G401.6 (cell line): ENCODE results near the gene KRT26.
"Not testable (repeated sequence)": the region's sequence is repeated elsewhere in the genome, so short reads cannot be mapped to it uniquely, and the experiment has no call there.

Experiments used
- FAIRE-seq: peaks from 2 replicates; lab custom pipeline; 2012; peaks lifted over from hg19 to GRCh38; lab: Jason Lieb, UNC

Gene KRT26

DNA sequence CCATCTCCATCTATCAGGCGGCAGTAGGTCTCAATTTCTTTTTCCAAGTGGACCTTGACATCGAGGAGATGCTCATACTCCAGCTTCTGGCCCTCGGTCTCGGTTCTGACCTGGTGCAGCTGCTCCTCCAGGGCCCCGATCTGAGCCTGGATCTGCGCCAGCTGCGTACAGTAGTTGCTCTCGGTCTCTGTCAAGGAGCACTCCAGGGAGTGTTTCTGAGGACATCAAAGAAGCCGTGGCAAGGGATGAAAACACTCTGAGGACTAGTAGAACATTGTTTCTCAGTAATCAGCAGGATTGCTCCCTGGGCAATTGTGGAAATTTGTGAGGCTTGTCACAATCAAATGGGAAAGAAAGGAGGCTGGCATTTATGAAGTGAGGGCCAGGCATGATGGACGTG is 21.8 kb upstream of the KRT26 start:
- FAIRE-seq, result no peak

DNA sequence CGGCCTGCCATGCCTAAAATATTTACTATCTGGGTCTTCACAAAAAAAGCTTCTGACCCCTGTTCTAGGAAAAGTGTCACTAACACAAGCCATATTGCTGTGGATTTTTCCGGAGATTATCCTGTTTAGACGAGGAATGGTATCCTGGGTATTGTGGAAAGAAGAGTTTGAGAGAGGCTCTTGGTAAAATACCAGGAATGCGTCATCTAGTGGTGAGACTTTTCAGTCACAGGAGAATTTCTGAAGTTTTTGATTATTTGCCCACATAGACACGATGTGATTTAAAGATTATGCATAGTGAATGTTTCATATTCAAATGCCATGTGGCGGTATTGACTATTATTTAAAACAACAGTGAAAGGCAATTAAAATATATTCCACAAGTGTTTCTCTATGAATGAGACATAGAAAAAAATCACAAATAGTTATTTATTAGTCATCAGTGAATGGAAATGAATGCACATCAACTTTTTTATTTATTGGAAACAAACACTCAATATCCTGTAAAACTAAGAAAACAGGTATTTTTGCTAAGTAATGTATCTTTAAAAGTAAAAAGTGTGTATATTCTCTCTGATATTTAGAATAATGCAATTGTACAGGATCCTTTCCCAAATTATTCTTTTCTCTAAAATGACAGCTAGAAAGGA is 19.9 kb upstream of the KRT26 start:
- no peak for FAIRE-seq

DNA sequence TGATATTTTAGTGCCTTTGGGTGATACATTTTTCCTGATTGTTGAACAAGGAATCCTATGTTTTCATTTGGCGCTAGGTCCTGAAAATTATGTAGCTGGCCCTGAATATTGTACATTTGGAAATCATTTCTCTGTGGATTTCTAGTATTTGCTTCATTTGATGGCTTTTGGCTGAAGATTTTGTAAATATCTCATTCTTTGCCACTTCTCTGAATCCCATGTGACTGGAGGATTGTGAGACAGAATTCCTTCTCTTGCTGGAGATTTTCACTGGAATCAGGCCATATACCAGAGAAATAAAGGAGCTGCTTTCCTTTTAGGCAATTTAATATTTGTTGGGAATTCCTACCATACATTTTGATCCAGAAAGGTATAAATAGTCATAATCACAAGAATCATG is 19.1 kb upstream of the KRT26 start:
- no peak for FAIRE-seq

DNA sequence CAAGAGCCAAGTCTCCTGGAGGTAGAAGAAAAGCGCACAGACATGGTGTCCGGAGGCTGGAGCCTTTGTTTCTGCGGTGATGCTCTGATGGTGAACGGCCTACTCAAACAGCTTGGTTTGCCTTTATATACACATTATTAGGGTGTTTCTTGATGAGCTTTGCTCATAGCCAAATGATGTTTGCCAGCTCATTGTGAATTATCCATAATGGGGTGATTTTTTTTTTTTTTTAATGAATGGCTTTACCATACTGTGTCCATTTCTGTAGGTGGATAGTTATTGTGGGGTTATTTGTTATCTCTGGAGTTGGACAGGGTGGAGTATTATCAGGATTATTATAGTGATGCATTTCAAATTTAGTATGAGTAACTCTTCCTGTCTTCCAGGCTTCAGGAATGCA is 10.4 kb upstream of the KRT26 start, which contains the start of gene KRT27:
TSS of gene KRT27 (minus strand) at position 101 of the 400 bp plus-strand sequence. CDS start at position 44, 57 bp downstream.
- no peak for FAIRE-seq

DNA sequence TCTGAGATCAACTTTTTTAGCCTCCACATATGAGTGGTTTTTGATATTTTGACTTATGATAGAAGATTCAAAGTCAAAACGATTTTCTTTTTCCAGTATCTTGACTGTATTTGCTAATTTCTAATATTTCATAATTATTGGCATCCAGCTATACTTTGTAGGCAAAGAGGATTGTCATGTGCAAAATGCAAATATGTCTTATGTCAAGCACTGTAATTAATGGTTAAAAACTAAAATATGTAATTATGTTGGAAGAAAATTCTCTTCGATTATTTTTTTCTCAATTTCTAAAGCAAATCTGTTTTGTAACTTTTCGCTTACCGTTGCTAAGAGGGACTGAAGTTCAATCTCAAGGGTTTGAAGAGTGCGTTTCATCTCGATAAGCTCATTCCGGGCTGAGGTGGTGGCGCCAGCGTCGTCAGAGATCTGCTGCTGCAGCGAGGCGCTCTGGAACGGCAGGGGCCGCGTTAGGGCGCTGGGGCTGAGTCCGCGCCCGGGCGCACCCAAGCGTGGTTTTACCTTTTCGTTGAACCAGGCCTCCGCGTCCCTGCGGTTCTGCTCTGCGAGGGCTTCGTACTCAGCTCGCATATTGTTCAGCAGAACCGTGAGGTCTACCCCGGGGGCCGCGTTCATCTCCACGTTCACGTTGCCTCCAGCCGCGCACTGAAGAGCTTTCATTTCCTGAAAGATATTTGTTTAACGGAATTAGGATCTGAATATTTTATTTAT is 7.3 kb upstream of the KRT26 start:
- no peak for FAIRE-seq

DNA sequence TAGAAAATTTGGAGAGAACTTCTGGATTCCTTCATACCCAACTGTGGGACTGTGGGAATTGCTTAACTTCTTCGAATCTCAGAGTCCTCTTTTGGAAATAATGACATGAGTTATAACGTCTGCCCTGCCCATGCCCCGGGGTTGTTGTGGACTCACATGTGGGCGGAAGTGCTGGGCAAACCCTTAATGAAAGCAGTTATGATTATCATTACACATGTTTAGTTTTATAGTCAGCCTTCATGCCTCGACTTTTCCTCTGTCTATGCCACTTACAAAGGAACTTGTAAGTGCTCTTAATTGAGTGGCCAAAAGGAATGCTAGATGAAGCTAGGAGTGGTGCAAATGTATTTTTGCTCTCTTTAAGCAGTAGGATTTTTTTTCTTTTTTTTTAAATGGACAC is 6.5 kb upstream of the KRT26 start:
- no peak for FAIRE-seq

DNA sequence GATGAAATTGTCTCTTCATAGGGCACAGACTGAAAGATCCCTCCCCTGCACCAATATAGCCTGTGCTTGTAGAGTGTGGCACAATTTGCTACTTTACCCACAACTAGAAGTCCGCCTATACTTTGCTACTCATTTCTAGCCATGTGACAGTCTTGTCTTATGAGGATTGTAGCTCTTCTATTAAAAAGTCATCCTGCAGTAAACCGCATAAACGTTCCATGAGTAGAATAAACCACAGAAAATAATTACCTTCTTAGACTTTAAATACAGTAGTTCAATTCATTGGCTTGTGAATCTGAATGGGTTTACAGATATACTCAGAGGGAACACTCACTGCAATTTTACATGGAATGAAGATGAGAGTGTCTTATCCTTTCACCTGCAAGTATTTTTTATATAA is 6.0 kb upstream of the KRT26 start:
- FAIRE-seq, result no peak

DNA sequence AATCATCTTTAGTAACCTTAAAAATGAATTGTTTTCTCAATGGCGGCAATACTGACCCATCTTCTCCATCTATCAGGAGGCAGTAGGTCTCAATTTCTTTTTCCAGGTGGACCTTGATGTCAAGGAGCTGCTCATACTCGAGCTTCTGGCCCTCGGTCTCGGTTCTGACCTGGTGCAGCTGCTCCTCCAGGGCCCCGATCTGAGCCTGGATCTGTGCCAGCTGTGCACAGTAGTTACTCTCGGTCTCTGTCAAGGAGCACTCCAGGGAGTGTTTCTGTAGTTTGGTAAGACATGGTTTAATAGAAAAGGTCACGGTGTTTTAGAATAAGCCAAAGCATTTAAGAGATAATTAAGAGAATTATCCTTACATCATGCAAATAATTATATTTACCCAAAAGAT is 5.5 kb upstream of the KRT26 start:
- no peak for FAIRE-seq

DNA sequence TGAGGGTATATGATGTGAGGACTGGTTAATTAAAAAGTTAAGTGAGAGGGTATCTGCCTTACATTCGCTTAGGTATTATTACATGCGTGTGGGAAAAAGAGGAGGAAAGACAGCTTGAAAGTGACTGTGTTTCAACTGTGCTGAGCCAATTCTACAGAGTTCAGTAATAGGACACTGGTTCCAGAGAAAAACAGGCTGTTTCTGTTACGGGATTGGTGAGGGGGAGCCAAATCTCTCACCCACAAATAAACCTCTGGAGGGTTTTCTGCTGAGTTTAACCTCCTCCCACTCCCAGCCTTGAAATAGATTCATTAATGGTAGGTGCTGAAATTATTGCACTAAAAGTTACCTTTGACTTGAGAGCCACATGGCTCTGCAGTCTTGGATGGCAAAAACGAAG is 3.9 kb upstream of the KRT26 start:
- no peak for FAIRE-seq

DNA sequence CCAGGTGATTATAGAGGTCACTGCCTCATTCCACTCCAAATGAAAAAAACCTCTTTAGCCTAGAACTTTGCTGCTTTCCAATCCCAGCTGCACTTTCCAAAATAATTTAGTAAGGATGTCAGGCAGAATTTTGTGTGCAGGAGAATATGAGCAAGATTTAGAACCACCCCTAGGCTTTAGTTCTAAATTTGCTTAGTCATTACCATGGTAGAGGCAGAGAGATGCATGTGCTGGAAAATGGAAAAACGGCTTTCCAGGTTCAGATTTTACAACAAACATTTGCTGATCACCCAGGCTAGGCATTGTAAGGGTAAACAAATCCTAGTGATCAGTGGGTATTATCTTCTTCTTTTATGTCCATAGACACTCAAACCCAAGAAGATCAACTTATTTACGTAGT is 6.3 kb downstream of the KRT26 start:
- no peak for FAIRE-seq

DNA sequence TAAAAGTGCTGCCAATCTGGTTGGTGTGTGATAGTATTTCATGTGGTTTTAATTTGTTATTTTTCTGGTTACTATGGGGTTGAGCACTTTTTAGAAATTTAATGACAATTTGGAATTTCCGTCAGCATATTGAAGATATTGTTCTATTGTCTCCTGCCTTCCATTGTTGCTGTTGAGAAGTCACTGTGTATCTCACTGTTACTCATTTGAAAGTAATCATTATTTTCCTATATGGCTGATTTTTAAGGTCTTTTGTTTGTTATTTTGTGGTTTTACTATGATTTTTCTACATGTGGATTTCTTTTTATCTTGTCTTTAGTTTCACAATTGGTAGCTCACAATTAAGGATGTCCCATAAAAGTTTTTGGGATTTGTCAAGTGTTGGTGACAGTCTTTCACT is 8.2 kb downstream of the KRT26 start:
- no peak for FAIRE-seq

DNA sequence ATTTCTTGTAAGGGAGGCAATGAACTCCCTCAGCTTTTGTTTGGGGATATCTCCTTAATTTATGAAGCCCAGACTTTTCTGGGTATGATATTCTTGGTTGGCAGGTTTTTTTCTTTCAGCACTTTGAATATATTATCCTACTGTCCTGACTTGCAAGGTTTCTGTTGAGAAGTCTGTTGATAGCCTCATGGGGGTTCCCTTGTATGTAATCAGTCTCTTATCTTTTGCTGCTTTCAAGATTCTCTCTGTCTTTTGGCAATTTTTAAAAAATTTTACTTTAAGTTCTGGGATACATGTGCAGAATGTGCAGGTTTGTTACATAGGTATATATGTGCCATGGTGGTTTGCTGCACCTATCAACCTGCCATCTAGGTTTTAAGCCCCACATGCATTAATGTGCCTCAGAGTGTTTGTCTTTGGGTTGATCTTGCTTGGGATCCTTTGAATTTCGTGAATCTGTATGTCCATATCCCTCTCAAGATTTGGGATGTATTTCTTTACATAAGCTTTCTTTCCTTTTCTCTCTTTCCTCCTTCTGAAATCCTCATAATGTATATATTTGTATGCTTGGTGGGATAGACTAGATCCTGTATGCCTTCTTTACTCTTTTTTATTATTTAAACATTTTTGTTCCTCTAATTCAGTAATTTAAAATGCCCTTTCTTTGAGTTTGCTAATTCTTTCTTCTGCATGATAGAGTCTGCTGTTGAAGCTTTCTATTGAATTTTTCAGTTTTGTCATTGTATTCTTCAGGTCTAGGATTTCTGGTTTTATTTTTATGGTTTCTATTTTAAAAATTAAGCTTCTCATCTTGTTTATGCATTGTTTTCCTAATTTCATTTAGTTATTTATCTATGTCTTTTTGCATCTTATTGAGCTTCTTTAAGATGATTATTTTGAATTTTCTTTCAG is 11.6 kb downstream of the KRT26 start:
- FAIRE-seq, result no peak

DNA sequence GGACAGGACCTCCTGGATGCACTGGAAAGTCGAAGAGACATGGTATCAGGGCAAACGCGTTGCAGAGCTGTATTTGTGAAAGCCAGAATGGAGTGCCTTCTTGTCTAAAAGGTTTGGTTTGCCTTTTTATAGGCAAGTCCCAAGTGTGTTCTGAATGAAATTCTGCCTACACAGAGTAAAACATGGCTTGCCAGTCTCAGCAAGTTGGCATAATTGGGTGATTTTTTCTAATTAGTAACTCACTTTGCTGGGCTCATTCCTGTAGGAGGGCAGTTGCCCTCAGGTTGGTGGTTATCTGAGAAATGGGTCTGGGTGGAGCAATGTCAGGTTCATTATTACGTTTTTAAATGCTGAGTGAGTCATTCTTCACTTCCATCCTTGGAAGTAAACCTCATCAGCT is 16.8 kb downstream of the KRT26 start, which contains the start of gene KRT25:
TSS of gene KRT25 (minus strand) at position 101 of the 400 bp plus-strand sequence. CDS start at position 41, 60 bp downstream.
- no peak for FAIRE-seq

DNA sequence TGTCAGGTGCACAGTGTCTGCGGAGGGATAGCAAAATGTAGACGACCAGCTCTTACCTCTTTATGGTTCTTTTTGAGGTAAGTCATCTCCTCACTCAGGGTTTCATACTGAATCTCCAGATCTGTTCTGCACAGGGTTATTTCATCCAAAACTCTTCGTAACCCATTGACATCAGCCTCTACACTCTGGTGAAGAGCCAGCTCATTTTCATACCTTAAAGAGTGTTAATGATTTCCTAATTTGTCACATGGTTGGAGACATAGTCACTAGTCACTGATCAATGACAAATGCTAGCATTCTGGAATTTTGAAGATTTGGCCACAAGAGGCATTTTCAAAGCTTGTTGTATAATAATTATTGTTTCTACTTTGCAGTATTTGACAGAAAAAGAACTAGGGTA is 18.2 kb downstream of the KRT26 start:
- no peak for FAIRE-seq

DNA sequence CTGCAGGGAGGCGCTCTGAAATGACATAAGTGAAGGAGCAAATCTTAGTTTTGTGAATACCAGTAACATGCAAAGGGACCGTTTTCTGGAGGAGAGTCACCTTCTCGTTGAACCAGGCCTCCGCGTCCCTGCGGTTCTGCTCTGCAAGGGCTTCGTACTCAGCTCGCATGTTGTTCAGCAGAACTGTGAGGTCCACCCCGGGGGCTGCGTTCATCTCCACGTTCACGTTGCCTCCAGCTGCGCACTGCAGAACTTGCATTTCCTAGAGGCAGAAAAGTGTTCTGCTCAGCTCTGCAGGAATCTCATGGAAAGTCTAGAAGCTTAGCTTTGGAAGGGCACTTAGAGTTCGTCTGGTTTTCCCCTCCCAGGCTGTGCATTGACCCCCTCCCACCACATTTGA is 20.9 kb downstream of the KRT26 start:
- no peak for FAIRE-seq

DNA sequence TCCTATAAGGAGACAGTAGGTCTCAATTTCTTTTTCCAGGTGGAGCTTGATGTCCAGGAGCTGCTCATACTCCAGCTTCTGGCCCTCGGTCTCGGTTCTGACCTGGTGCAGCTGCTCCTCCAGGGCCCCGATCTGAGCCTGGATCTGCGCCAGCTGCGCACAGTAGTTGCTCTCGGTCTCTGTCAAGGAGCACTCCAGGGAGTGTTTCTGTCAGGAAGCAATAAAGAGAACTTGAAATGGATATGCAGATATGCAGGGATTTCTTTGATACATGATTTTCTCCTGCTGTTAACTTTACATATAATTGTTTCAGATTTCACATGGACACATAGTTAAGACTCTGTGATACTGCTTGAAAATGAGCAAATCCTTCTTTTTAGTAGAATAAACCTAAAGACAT is 21.6 kb downstream of the KRT26 start:
- no peak for FAIRE-seq

DNA sequence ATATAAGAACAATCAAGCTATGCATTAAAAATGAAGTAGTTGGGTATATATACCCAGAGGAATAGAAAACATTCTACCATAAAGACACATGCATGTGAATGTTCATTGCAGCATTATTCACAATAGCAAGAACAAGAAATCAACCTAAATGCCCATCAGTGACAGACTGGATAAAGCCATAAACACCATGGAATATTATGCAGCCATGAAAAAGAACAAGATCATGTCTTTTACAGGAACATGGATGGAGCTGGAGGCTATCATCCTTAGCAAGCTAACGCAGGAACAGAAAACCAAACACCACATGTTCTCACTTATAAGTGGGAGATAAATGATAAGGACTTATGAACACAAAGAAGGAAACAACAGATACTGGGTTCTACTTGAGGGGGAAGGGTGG is 23.3 kb downstream of the KRT26 start:
- FAIRE-seq, result not testable (repeated sequence)

DNA sequence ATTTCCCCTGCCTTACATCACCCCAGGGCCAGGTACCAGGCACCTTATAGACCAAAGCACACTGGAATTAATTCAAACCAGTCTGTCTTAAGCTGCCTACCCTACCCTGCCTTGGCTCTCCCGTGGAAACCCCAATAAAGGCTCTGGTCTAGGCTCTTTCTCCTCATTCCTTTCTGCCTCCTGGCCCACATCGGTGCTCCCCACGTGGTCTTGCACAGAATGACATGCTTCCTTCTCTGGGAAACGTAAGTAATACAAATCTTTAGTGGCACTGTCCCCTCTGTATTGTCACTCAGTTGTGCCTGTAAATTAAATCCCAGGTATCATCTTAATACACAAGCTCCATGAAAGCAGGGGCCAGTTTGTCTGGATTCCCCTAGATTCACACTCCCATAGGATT is 33.4 kb downstream of the KRT26 start:
- FAIRE-seq, result no peak

DNA sequence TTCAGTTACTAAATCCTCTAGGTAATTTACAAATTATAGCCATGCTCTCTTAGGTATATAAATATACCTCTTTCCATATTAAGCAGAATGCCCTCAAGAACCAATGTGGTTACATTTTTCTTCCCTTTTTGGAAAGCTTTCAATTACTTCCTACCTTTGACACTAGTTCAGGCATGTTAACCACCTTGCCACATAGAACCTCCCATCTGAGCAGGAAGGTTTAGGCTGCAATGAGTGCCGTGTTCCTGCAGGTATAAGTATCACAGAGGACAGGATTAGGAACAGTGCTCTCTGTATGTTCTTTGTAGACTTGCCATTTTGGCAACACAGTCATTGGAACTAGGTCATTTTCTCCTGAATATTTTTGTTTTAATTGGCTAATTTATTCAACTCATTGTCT is 37.0 kb downstream of the KRT26 start:
- FAIRE-seq, result no peak

DNA sequence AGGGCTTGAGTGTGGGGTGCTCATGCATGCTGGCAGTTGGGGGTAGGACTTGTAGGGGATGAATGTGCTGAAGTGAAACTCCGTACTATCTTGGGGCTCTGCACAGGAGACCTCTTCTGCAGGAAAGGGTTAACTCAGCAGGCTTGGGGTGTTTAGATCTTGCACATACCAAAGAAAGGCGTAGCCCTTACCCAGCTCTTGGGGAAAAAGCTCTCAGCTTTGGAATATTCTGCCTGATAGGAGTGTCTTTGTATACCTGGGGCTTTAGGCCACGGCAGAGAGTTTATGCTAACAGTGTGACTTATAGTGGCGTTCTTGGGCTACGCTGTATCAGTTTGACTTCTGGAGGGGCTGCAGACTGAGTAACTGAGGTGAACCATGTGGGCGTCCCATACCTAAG is 38.0 kb downstream of the KRT26 start:
- no peak for FAIRE-seq

DNA sequence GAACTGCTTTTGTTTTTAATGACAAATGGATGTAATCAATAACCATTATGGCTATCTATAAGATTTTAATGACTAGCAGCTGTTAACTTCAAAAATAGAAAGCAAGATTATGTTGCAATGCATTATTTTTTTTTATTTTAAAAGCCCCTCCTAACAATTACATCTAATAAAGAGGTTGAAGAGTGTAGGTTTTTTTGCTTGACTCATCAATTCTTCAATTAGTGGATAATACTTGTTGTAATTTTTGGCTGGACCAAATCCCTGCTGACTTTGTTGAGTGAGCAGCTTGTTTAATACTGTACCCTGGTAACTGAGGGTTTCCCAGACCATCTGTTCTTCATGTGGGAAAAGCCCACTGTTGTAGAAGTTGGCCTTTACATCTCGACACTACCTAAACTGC is 41.0 kb downstream of the KRT26 start:
- FAIRE-seq, result no peak

DNA sequence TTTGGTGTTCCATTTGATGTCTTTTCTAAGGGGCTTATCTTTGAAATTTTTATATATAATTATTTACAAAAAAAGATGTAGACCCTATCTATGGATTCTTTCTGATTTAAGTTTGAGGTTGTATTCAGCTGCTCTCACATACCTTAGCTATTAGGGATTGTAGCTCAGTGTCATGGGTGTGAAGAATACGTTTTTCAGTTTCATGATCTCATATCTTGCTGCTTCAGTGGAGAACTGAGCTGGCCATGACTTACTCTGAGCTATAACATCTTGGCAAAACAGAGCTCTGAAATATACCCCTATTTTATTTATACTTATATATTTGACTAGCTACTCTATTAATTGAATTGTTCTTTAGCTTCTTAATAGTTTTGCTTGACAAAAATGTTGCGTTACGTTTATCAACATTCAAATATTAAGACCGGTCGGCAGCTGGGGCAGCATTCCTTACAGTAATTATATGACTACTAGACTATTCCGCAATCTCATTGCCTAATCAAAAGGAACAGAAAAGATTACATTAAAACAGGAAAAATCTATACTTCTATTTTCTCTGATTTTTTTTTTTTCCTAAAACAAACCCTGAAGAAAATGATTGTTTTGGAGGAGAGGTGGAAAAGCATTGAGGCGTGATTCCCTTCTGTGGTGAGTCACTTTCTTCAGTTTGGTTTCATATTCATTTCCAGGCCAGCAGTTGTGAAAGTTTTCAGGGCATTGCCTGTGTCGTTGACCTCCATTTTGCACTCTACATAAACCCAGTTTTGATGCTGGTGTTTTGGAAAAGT is 44.4 kb downstream of the KRT26 start:
- FAIRE-seq, result no peak
